Adrenal gland (tissue), 12 donors: ENCODE data around the gene PRDM15. TPM values are rescaled to one million over a fixed set of nuclear protein-coding genes. Genes with fewer than 3 reads are reported as not detected.
"Not testable (repeated sequence)": the region's sequence is repeated elsewhere in the genome, so short reads cannot be mapped to it uniquely, and the experiment has no call there.

Experiments used
- DNase-seq, 7 donors: peaks; one replicate each; pipeline ENCODE4 v3.0.0-alpha.2; 2019 to 2020
- H3K27ac ChIP-seq, 5 donors: fragments of 200-600 bp; sonication (generic) in 4 of 5; 1 replicate in 3 of 5; 2 replicates in 2 of 5; pipeline versions ENCODE4 v1.5.1 to v1.8.0; 2016 to 2020; ENCODE audit warnings: mild to moderate bottlenecking in 1 of 5
- H3K27me3 ChIP-seq: fragments of 200-600 bp; 2 replicates; pipeline ENCODE4 v1.8.0; 2021
- H3K36me3 ChIP-seq, 2 donors: fragments of 200-600 bp; replicated peaks in 1 of 2; 1 replicate in 1 of 2; 2 replicates in 1 of 2; pipeline versions ENCODE4 v1.5.1 to v1.8.0; 2018 to 2022
- H3K4me1 ChIP-seq, 2 donors: fragments of 200-600 bp; replicated peaks in 1 of 2; 1 replicate in 1 of 2; 2 replicates in 1 of 2; pipeline versions ENCODE4 v1.5.1 to v1.8.0; 2018 to 2021
- H3K4me3 ChIP-seq, 4 donors: fragments of 200-600 bp; sonication (generic) in 3 of 4; one replicate each; pipeline ENCODE4 v1.5.1; 2016 to 2018
- H3K9me3 ChIP-seq, 3 donors: fragments of 200-600 bp; sonication (generic) in 1 of 3; replicated peaks in 1 of 3; 1 replicate in 2 of 3; 2 replicates in 1 of 3; pipeline versions ENCODE4 v1.5.1 to v1.8.0; 2016 to 2021
- POLR2A ChIP-seq, 2 donors: fragments of 450-650 bp; IDR thresholded peaks; one replicate each; pipeline ENCODE4 v1.6.1; 2017; ENCODE audit warnings: antibody characterized with exemption in 2 of 2, mild to moderate bottlenecking in 2 of 2, moderate library complexity in 1 of 2
- WGBS, 4 donors: extraction: QIAGEN DNeasy Blood & Tissue Kit in 2 of 4; methylation state at CpG; one replicate each; pipeline versions ENCODE4 v1.1.5 to v1.1.7; 2013 to 2017; 5-methylcytosine and 5-hydroxymethylcytosine counted together
- intact Hi-C, 2 donors: fragments of 100-400 bp; cut with DNase I; formaldehyde crosslinking; loops; one replicate each; pipeline versions ENCODE4 v1.14.1 to v1.15.0; 2022 to 2023
- polyA plus RNA-seq, 3 donors: library from polyadenylated mRNA; stranded (reverse); fragments of 200-250 nt in 2 of 3; fragments of 350-450 nt in 1 of 3; fragmentation: Illumina TruSeq in 1 of 3; extraction: RNeasy Lipid Tissue Mini Kit (QIAGEN cat#74804) in 1 of 3; gene quantifications; one replicate each; pipeline ENCODE4 v1.2.3, GENCODE V29; 2013 to 2014
- total RNA-seq, 9 donors: library from RNA; depleted of rRNA in 4 of 9; stranded (reverse); fragments of >200 nt in 4 of 9; fragments of 120-200 nt in 1 of 9; fragmentation: NEBNext Ultra II Directional in 1 of 9; extraction: Animal tissue kit (Norgen Biotek cat#: 25700) in 1 of 9; gene quantifications; one replicate each; pipeline versions ENCODE4 v1.1.0 to v1.2.4, GENCODE V29; 2013 to 2023
- TF ChIP-seq, protein P1 (sequence below), 6 experiments: fragments of 450-650 bp in 4 of 6; fragments of 200-600 bp in 2 of 6; sonication (generic) in 1 of 6; IDR thresholded peaks; 1 replicate in 5 of 6; 2 replicates in 1 of 6; pipeline versions ENCODE4 v1.5.1 to v1.8.0; 2016 to 2021; ENCODE audit warnings: antibody characterized with exemption in 6 of 6, mild to moderate bottlenecking in 2 of 6, moderate library complexity in 1 of 6
- donor health status: healthy with polysubstance abuse.
- donor health status: Bipolar disorder and iron deficiency.
- donor health status: DM: yes; HTN: yes; CAD: no.
- donor health status: DM: no; HTN: no; CAD: no.
- donor health status: DM: no; HTN: no; CAD: no.
- donor health status: DM: yes; HTN: yes; CAD: no.

The PRDM15 gene
- total and polyA plus RNA-seq, 12 donors: 2.9 to 6.7 (median 4.0) TPM

DNA sequence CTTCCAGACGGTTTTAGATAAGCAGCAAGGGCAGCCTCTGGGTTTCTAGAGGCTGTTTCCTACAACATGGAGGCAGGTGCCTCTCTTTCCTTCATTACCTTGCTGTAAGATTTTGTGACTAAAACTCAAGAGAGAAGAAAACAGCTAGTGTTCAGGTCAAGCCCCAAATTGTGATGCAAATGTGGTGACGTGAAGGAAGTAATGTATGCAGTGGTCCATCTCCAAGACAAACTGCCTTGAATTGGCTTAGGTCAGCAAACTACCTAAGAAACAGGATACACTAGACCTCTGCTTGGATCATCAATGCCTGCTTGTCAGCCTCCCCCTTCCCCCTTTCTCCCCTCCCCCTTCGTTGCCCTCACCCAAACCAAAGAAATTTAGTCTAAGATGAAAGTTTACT, 83.4 kb downstream of the PRDM15 start:
- WGBS, 4 donors: 45 to 72% (median 51%) methylated on average over 3 of the region's 3 CpGs

DNA sequence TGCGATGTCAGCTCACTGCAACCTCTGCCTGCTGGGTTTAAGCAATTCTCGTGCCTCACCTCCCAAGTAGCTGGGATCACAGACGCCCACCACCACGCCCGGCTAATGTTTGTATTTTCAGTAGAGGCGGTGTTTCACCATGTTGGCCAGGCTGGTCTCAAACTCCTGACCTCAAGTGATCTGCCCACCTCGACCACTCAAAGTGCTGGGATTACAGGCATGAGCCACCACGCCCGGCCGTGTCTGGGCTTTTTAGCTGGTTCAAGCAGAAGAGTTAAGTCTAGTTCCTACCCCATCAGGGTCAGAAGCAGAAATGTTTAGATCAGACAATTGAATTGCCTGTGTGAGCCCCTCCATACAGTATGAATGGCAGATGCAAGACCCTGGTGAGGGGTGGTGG, 84.5 kb downstream of the PRDM15 start:
- Histone ChIP-seq H3K27me3 (no peaks in the 10 kb centered on the region), H3K9me3 (no peaks in the 10 kb centered on the region), H3K4me3 (no peak overlapping the region), H3K36me3 (no peaks in the 10 kb centered on the region), H3K4me1 (no peaks in the 10 kb centered on the region), H3K27ac (no peak overlapping the region)
- no peak for TF ChIP-seq POLR2A (IDR thresholded peaks at IDR 0.05)
- TF ChIP-seq, protein P1, sequence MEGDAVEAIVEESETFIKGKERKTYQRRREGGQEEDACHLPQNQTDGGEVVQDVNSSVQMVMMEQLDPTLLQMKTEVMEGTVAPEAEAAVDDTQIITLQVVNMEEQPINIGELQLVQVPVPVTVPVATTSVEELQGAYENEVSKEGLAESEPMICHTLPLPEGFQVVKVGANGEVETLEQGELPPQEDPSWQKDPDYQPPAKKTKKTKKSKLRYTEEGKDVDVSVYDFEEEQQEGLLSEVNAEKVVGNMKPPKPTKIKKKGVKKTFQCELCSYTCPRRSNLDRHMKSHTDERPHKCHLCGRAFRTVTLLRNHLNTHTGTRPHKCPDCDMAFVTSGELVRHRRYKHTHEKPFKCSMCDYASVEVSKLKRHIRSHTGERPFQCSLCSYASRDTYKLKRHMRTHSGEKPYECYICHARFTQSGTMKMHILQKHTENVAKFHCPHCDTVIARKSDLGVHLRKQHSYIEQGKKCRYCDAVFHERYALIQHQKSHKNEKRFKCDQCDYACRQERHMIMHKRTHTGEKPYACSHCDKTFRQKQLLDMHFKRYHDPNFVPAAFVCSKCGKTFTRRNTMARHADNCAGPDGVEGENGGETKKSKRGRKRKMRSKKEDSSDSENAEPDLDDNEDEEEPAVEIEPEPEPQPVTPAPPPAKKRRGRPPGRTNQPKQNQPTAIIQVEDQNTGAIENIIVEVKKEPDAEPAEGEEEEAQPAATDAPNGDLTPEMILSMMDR (IDR thresholded peaks at IDR 0.05): no peak
- 87 to 91% (median 90%) methylated on average over 10 of the region's 10 CpGs for WGBS, 4 donors
- intact Hi-C loops: no loop called here
- DNase-seq: no peak

More for the DNA sequence above, 83.4 kb downstream of the PRDM15 start:
- Histone ChIP-seq H3K27ac (no peak overlapping the region), H3K27me3 (no peaks in the 10 kb centered on the region), H3K9me3 (no peaks in the 10 kb centered on the region), H3K4me1 (no peaks in the 10 kb centered on the region), H3K36me3 (peaks cover 0 to 6% of the 10 kb centered on the region in 2 donors), H3K4me3 (no peak overlapping the region)
- intact Hi-C loops: no loop called here
- no peak for DNase-seq
- TF ChIP-seq, protein P1 (IDR thresholded peaks at IDR 0.05): no peak
- TF ChIP-seq POLR2A (IDR thresholded peaks at IDR 0.05): no peak

DNA sequence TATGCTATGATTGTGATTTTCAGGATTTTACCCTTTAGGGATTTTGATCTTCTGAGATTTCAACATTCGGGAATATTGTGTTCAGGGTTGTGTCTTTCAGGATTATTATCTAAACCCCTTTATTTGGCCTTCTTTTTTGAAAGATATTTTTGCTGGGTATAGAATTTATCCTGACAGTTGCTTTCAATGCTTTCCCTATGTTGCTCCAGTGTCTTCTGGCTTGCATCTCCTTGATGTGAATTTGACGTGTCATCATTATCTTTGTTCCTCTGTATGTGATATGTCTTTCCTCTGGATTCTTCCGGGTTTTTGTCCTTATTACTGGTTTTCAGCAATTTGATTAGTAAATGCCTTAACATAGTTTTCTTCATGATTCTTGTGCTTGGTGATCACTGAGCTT, 86.4 kb downstream of the PRDM15 start:
- H3K4me3 ChIP-seq: no peak overlapping the region
- H3K9me3 ChIP-seq: no peaks in the 10 kb centered on the region
- no peaks in the 10 kb centered on the region for H3K4me1 ChIP-seq
- no peak overlapping the region for H3K27ac ChIP-seq
- no peaks in the 10 kb centered on the region for H3K36me3 ChIP-seq
- TF ChIP-seq POLR2A (IDR thresholded peaks at IDR 0.05): no peak
- TF ChIP-seq, protein P1 (IDR thresholded peaks at IDR 0.05): no peak
- no peak for DNase-seq
- no peaks in the 10 kb centered on the region for H3K27me3 ChIP-seq
- intact Hi-C loops: no loop called here
- 70 to 97% (median 85%) methylated on average over 3 of the region's 3 CpGs for WGBS, 4 donors

DNA sequence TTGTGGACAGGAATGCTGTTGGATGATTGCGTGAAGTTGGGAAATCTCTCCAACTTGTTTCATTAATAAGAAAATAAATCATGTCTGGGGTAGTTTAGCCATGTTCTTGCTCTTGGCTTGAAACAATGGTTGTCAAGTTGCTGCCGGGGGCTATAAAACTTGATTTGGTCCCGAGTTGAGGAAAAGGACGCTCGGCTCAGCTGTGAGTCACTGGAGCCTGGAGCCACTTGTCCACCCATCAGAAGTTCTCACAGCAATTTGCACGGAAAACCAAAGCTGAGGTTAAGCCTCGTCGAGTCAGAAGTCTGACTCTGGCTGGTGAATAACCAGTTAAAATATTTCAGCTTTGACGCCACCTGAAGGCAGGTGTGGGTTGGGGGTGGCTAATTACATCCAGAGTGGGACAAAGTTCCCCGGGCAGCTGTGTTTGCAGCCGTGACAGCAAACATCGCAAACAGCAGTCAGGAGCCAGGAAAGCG, 92.6 kb downstream of the PRDM15 start:
- Histone ChIP-seq H3K9me3 (no peaks in the 10 kb centered on the region), H3K36me3 (no peaks in the 10 kb centered on the region), H3K27me3 (peaks cover 31% of the 10 kb centered on the region), H3K4me1 (no peaks in the 10 kb centered on the region), H3K27ac (no peak overlapping the region), H3K4me3 (no peak overlapping the region)
- no peak for DNase-seq
- intact Hi-C loops: no loop called here
- WGBS, 4 donors: 58 to 73% (median 65%) methylated on average over 13 of the region's 13 CpGs
- TF ChIP-seq POLR2A (IDR thresholded peaks at IDR 0.05): no peak

DNA sequence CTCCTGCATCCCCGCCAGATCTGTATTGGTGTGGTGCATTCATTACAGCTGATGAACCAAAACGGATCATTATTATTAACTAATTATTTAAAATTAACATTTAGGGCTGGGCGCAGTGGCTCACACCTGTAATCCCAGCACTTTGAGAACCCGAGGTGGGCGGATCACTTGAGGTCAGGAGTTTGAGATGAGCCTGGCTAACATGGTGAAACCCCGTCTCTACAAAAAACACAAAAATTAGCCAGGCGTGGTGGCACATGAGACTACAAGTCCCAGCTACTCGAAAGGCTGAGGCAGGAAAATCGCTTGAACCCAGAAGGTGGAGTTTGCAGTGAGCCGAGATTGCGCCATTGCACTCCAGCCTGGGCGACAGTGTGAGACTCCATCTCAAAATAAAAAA, 93.9 kb downstream of the PRDM15 start:
- H3K4me3 ChIP-seq, H3K36me3 ChIP-seq, H3K4me1 ChIP-seq, DNase-seq, H3K27ac ChIP-seq, intact Hi-C loops, H3K9me3 ChIP-seq: not testable (repeated sequence)
- peaks cover 39% of the 10 kb centered on the region for H3K27me3 ChIP-seq
- WGBS, 4 donors: 77 to 85% (median 82%) methylated on average over 12 of the region's 12 CpGs
